HG03521 (cell line): ENCODE measurements around the gene ZMAT5.
"Not testable (repeated sequence)": the region's sequence is repeated elsewhere in the genome, so short reads cannot be mapped to it uniquely, and the experiment has no call there.

Source experiments
- ATAC-seq: cut with Tn5 transposase; IDR thresholded peaks from one replicate; pipeline ENCODE4 v1.9.1; 2021; ENCODE audit warnings: mild to moderate bottlenecking, moderate library complexity; ENCODE audit not compliant: unreplicated experiment

The ZMAT5 gene

GRCh38 chr22:29754658-29755395, 12.0 kb downstream of the ZMAT5 start:
- not testable (repeated sequence) for ATAC-seq

- ATAC-seq, result no peak
Measured at GRCh38 chr22:29753808-29754657, 12.8 kb downstream of the ZMAT5 start.

GRCh38 chr22:29751669-29752068, 15.1 kb downstream of the ZMAT5 start:
- no peak for ATAC-seq

- no peak for ATAC-seq
Measured at GRCh38 chr22:29750559-29751538, 16.0 kb downstream of the ZMAT5 start.

- no peak for ATAC-seq
Measured at GRCh38 chr22:29750029-29750428, 16.8 kb downstream of the ZMAT5 start.

GRCh38 chr22:29748248-29748893, 18.4 kb downstream of the ZMAT5 start:
- ATAC-seq, result no peak

GRCh38 chr22:29747832-29748231, 19.0 kb downstream of the ZMAT5 start:
- no peak for ATAC-seq

GRCh38 chr22:29744902-29745301, 21.9 kb downstream of the ZMAT5 start:
- no peak for ATAC-seq

- no peak for ATAC-seq
Measured at GRCh38 chr22:29742326-29742725, 24.5 kb downstream of the ZMAT5 start.

- no peak for ATAC-seq
Measured at GRCh38 chr22:29741926-29742325, 24.9 kb downstream of the ZMAT5 start.

GRCh38 chr22:29740216-29740615, 26.6 kb downstream of the ZMAT5 start:
- no peak for ATAC-seq

GRCh38 chr22:29739346-29739875, 27.4 kb downstream of the ZMAT5 start:
- ATAC-seq, result no peak

- ATAC-seq, result no peak
Measured at GRCh38 chr22:29738118-29738815, 28.5 kb downstream of the ZMAT5 start.

GRCh38 chr22:29737251-29738117, 29.3 kb downstream of the ZMAT5 start:
- ATAC-seq, result no peak

- no peak for ATAC-seq
Measured at GRCh38 chr22:29735416-29735815, 31.4 kb downstream of the ZMAT5 start.

- ATAC-seq, result no peak
Measured at GRCh38 chr22:29734838-29735237, 32.0 kb downstream of the ZMAT5 start.

GRCh38 chr22:29734406-29734805, 32.4 kb downstream of the ZMAT5 start:
- no peak for ATAC-seq

- no peak for ATAC-seq
Measured at GRCh38 chr22:29733362-29734201, 33.2 kb downstream of the ZMAT5 start.
